ENCODE data around the gene FLT1.

Gene FLT1

DNA sequence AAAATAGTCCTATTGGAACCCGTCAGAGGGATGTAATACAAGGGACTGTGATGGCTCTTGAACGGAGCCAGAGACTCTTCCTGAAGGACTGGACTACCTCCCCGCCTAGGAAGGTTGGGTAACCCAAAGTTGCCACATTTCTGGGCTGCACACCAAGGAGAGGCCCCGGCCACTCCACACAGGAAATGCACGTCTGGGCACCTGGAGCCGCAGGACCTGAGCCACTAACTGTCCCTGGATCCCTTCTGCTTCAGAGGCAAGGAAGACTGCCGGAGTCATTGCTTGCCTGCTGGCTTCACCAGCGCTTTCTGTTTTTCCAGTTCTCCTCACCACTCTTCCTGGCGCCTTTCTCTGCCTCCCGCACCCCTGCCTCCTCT, 1.2 kb upstream of the FLT1 start:
- TF ChIP-seq FOXP2 (optimal IDR thresholded peaks at IDR 0.05; ENCODE audit: borderline replicate concordance, extremely low read depth, extremely low read length, insufficient read depth) (no peak), REST (IDR thresholded peaks at IDR 0.05; ENCODE audit: insufficient read depth in 1 of 2, low read depth in 2 of 2, low read length in 2 of 2) (no peak), SIN3A (IDR thresholded peaks at IDR 0.05; ENCODE audit: borderline replicate concordance, insufficient read depth, low read length) (no peak)

- no peak for TF ChIP-seq TAF1 (IDR thresholded peaks at IDR 0.05; ENCODE audit: borderline replicate concordance, insufficient read depth, low read length)
- TF ChIP-seq REST (IDR thresholded peaks at IDR 0.05; ENCODE audit: insufficient read depth in 1 of 2, low read depth in 2 of 2, low read length in 2 of 2): no peak
- no peak for TF ChIP-seq FOXP2 (optimal IDR thresholded peaks at IDR 0.05; ENCODE audit: borderline replicate concordance, extremely low read depth, extremely low read length, insufficient read depth)
These were observed 735 bp upstream of the FLT1 start for GRCh38 chr13:28495538-28496187.

GRCh38 chr13:28494504-28494777, 487 bp downstream of the FLT1 start:
- TF ChIP-seq POLR2AphosphoS5 (IDR thresholded peaks at IDR 0.05; ENCODE audit: low read depth, low read length): no peak
- no peak for TF ChIP-seq TAF1 (IDR thresholded peaks at IDR 0.05; ENCODE audit: borderline replicate concordance, insufficient read depth, low read length)
- TF ChIP-seq SIN3A (IDR thresholded peaks at IDR 0.05; ENCODE audit: borderline replicate concordance, insufficient read depth, low read length): no peak
- TF ChIP-seq FOXP2 (optimal IDR thresholded peaks at IDR 0.05; ENCODE audit: borderline replicate concordance, extremely low read depth, extremely low read length, insufficient read depth): no peak
- TF ChIP-seq REST (IDR thresholded peaks at IDR 0.05; ENCODE audit: insufficient read depth in 1 of 2, low read depth in 2 of 2, low read length in 2 of 2): no peak

DNA sequence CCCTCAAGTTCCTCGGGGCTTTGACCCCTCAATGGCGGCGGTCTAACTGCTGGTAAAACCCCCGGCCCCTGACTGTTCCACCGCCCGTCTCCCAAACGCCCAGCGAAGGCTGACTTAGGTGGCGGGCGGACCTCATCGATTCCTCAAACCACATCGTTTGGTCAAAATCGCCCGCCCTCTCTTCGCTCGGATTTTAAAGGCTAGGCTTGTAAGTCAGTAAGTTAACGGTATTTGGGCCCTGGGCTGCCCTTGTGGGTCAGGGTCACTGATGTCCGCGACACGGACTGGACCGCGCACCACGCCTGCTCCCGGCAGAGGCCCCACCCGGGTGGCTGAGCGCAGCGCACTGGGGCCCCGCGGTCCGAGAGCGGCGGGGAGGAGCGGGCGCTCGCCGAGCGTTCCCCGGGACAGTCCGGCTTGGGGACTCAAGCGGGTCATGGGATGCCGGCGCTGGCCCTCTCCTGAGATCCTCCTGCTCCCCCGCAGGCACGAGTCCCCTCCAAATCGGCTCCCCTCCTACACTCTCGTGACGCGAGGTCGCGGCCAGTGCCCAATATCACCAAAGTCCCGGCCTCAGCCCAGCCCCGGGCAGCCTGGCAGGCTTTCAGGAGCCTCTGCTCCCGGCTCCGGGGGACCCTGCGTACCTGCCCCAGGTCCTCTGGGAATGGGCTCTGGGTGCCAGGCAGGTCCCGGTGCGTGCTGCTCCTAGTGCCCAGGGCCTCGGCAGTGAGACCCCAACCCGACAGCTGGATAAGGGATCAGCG, 1.0 kb downstream of the FLT1 start:
- TF ChIP-seq FOXP2 (optimal IDR thresholded peaks at IDR 0.05; ENCODE audit: borderline replicate concordance, extremely low read depth, extremely low read length, insufficient read depth) (no peak), SIN3A (IDR thresholded peaks at IDR 0.05; ENCODE audit: borderline replicate concordance, insufficient read depth, low read length) (no peak), REST (IDR thresholded peaks at IDR 0.05; ENCODE audit: insufficient read depth in 1 of 2, low read depth in 2 of 2, low read length in 2 of 2) (no peak), TAF1 (IDR thresholded peaks at IDR 0.05; ENCODE audit: borderline replicate concordance, insufficient read depth, low read length) (no peak), POLR2AphosphoS5 (IDR thresholded peaks at IDR 0.05; ENCODE audit: low read depth, low read length) (no peak)
